Kidney epithelial cell (primary cell): ENCODE measurements around the gene COPS6. TPM values are rescaled to one million over a fixed set of nuclear protein-coding genes. Genes with fewer than 3 reads are reported as not detected.

ENCODE experiments used
- DNase-seq: peaks from one replicate; pipeline ENCODE4 v3.0.0-alpha.2; 2010; ENCODE audit warnings: low read depth
- H3K27me3 ChIP-seq: 2 replicates; pipeline ENCODE4 v1.6.0; 2011; ENCODE audit warnings: low read length; ENCODE audit not compliant: control insufficient read depth, insufficient read depth
- H3K36me3 ChIP-seq: 2 replicates; pipeline ENCODE4 v1.5.1; 2011; ENCODE audit warnings: low read length; ENCODE audit not compliant: control insufficient read depth, insufficient read depth
- H3K4me3 ChIP-seq: 2 replicates; pipeline ENCODE4 v1.5.1; 2011; ENCODE audit warnings: low read depth, mild to moderate bottlenecking, control low read depth, low read length
- total RNA-seq: library from RNA; depleted of rRNA; stranded (reverse); fragments of >200 nt; gene quantifications from 2 replicates; pipeline ENCODE4 v1.2.3, GENCODE V29; 2015
- TF ChIP-seq, protein P1 (sequence below): IDR thresholded peaks from 2 replicates; pipeline ENCODE4 v1.5.1; 2011; ENCODE audit warnings: mild to moderate bottlenecking, moderate library complexity, low read length, control low read depth, inconsistent platforms; ENCODE audit not compliant: insufficient read depth, poor library complexity, severe bottlenecking

Gene COPS6
- total RNA-seq, 1 donor from 2014 or later = 45.2 TPM

DNA sequence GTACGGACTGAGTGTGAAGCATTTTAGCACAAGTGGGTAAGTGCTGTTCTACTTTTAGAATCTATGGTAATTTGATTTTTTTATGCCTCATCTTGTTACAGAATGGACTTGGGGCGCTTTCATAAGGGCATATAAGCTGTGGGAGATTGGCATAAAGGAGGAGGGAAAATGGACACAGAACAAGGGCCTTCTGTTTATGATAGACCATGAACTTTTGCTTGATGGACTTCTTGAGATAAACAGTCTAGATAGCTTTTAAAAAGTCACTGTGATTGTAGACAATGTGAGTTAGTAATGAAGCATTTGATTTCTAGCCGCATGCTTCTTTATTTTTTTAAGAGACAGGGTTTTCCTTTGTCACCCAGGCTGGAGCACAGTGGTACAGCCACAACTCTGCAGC is 37.2 kb upstream of the COPS6 start:
- TF ChIP-seq, protein P1, sequence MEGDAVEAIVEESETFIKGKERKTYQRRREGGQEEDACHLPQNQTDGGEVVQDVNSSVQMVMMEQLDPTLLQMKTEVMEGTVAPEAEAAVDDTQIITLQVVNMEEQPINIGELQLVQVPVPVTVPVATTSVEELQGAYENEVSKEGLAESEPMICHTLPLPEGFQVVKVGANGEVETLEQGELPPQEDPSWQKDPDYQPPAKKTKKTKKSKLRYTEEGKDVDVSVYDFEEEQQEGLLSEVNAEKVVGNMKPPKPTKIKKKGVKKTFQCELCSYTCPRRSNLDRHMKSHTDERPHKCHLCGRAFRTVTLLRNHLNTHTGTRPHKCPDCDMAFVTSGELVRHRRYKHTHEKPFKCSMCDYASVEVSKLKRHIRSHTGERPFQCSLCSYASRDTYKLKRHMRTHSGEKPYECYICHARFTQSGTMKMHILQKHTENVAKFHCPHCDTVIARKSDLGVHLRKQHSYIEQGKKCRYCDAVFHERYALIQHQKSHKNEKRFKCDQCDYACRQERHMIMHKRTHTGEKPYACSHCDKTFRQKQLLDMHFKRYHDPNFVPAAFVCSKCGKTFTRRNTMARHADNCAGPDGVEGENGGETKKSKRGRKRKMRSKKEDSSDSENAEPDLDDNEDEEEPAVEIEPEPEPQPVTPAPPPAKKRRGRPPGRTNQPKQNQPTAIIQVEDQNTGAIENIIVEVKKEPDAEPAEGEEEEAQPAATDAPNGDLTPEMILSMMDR = no peak
- no peaks in the 10 kb centered on the region for H3K27me3 ChIP-seq
- no peak for DNase-seq
- H3K36me3 ChIP-seq = no peaks in the 10 kb centered on the region
- no peak overlapping the region for H3K4me3 ChIP-seq

DNA sequence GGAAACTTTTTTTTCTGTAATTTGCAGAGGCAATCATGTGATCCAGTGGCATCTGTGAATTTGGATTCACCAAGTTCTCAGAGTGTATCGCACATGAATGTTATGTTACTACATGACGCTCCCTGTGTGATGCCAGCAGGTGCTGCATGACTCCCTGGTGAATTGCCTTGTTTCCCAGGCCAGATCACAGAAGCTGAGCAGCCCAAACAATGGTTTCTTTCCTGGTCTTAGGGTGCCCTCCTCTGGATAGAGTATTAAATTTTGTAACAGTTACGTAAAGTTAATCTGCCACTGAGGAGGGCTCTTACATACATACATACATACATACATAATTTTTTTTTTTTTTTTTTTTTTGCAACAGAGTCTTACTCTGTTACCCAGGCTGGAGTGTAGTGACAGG is 35.6 kb upstream of the COPS6 start:
- no peak for DNase-seq
- TF ChIP-seq, protein P1 = no peak

DNA sequence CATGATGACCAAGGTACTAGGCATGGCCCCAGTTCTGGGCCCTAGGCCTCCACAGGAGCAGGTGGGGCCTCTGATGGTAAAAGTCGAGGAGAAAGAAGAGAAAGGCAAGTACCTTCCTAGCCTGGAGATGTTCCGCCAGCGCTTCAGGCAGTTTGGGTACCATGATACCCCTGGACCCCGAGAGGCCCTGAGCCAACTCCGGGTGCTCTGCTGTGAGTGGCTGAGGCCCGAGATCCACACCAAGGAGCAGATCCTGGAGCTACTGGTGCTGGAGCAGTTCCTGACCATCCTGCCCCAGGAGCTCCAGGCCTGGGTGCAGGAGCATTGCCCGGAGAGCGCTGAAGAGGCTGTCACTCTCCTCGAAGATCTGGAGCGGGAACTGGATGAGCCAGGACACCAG is 31.8 kb upstream of the COPS6 start:
- H3K4me3 ChIP-seq = no peak overlapping the region
- TF ChIP-seq, protein P1 = no peak
- H3K27me3 ChIP-seq = no peaks in the 10 kb centered on the region
- DNase-seq = no peak
- peaks cover 3% of the 10 kb centered on the region for H3K36me3 ChIP-seq

More for the DNA sequence above, 35.6 kb upstream of the COPS6 start:
- Histone ChIP-seq H3K27me3 (no peaks in the 10 kb centered on the region), H3K4me3 (no peak overlapping the region), H3K36me3 (peaks cover 1% of the 10 kb centered on the region)

DNA sequence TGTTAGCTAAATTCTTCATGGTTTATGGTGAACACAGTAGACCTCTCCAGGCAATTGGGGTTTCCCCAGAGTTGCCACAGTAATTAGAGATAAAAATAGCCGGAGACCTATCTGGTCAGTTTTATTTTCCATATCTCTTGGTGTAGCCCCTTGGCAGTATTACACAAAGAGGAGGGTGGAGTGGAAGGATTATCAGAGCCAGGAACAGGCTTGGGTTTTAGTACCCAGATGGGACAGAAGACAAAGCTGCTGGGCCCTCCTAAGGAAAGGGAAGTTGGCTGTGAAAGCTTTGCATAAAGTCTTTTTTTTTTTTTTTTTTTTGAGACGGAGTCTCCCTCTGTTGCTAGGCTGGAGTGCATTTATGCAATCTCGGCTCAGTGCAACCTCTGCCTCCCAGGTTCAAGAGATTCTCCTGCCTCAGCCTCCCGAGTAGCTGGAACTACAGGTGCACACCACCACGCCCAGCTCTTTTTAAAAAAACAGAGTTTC is 29.5 kb upstream of the COPS6 start:
- no peak for DNase-seq
- TF ChIP-seq, protein P1 = no peak
- H3K36me3 ChIP-seq = peaks cover 3% of the 10 kb centered on the region

DNA sequence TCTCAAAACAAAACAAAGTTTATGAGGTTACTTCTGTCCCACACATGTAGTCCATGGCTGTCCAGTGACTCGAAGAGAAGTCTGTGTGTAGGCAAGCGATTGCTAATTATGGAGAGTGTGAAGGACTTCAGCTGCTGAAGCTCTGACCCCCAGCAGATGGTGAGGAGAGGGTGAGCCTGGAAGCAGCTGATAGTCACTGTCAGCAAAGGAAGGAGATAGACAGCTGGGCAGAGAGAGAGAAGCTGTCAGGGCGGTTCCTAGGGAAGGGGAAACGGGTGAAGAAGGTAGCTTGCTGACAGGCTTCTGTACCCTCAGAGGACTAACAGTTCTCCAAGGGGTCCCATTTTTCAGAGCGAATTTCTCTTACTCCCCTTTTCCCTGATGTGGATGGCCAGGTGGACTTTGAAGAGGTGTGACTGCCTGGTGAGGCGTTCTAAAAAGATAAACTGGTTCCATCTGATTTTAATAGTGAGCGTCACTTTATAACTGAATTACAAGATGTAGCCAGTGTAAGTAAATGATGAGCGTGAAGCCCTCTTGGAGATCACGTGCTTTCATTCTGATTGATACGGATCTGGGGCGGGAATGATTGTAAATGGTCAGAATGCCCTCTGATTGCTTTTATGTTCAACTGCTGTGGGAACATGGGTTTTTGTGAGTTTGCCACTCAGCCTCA is 27.1 kb upstream of the COPS6 start:
- Histone ChIP-seq H3K27me3 (no peaks in the 10 kb centered on the region), H3K4me3 (no peak overlapping the region), H3K36me3 (peaks cover 3% of the 10 kb centered on the region)
- no peak for DNase-seq
- TF ChIP-seq, protein P1 = no peak

More for the DNA sequence above, 29.5 kb upstream of the COPS6 start:
- H3K4me3 ChIP-seq = no peak overlapping the region
- H3K27me3 ChIP-seq = no peaks in the 10 kb centered on the region

DNA sequence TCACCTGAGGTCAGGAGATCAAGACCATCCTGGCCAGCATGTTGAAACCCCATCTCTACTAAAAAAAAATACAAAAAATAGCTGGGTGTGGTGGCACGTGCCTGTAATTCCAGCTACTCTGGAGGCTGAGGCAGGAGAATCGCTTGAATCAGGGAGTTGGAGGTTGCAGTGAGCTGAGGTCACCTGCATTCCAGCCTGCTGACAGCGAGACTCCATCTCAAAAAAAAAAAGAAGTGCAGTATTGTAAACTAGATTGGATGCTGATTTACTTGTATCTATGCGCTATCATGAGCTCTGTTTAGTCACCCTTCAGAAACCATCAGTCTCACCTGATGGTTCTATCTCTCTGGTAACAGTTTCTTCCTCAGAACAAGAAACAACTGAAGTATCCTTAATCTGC is 25.4 kb upstream of the COPS6 start:
- TF ChIP-seq, protein P1 = no peak
- Histone ChIP-seq H3K36me3 (peaks cover under 1% of the 10 kb centered on the region), H3K4me3 (no peak overlapping the region), H3K27me3 (no peaks in the 10 kb centered on the region)
- DNase-seq = no peak
